Hindlimb muscle (tissue), 1 donor: Measurements from ENCODE around the gene SREBF2. TPM values are rescaled to one million over a fixed set of nuclear protein-coding genes. Genes with fewer than 3 reads are reported as not detected.

Source experiments
- DNase-seq: peaks from one replicate; pipeline ENCODE4 v3.0.0-alpha.2; 2013
- polyA plus RNA-seq: library from polyadenylated mRNA; unstranded; fragments of 120-200 nt; gene quantifications from one replicate; pipeline ENCODE4 v1.2.1, GENCODE V29; 2013; ENCODE audit not compliant: insufficient read length

The SREBF2 gene
- polyA plus RNA-seq, 1 donor, result 83.4 TPM

DNA sequence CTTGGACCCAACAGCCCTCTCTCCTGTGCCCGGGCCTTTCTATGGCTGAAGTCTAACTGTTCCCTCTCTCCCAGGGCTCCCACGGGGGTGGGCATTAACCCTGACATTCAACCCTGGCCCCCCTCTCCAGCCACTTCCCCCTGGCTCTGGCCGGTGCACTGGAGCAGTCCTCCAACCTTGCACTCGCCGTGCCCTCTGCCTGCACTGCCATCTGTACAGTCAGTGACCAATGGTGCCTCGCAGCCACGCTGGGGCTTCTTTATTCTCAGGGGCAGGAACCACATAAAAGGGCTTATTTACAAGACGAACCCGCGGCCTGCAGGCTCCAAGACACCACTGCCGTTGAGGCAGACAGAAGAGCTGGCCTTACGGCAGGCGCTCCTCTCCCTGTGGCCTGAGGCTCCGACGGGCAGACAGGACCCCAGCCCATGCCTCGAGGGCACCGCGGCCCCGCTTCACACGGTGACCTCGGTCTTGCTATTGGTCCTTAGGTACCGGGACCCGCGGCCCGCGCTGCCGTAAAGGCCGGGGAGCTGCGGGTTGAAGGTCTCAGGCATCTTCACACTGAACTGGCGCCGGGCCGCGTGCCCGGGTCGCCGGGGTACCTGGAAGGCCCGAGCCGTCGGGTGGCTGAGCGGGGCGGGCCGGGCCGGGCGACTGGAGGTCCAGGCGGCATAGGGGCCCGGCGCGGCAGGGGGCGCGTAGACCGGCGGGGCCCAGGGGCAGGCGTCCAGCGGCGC lies 76.6 kb downstream of the SREBF2 start:
- DNase-seq, result no peak

DNA sequence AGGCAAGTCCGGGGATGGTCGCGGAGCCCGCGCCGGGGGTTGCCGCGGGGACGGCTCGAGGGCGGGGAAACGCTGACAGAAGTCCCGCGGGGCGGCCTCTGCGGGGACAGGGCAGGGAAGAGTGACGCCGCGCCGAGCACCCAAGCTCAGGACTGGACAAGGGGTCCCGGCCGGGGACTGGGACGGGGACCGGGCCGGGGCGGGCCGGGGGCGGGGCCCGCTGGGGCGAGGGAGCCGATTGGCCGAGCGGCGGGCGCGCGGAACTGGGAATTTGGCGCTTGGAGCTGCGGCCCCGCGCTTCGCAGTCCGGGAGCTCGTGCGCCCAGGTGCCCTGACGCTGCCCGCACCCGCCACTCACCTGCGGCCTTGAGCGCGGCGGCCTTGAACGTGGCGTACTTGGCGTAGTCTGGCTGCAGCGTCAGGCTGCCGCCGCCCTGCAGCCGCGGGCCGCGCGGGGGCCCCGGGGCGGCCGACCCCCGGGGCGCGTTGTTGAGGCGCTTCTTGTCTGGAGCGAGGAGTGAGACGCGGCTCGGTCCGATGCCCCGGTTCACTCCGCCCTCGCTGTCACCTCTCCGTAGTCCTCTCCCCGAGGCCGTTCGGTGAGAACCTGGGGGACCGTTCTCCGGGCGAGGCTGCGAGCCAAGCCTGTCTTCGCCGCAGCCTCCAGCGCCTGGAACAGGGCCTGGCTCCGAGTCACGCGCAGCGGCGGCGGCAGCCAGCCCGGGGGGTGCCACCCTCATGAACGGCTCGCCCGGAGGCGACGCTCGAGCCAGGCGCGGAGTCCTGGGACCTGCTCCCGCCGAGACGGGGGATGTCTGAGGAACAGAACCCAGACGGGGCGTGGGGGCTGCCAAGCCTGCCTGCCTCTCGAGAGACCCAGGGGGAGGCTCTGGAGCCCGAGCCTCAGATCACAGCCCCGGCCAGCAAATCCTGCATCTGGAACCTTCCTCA lies 77.4 kb downstream of the SREBF2 start:
- no peak for DNase-seq

GRCh38 chr22:41911001-41911611 lies 78.2 kb downstream of the SREBF2 start:
- no peak for DNase-seq

GRCh38 chr22:41912338-41913039 lies 79.6 kb downstream of the SREBF2 start:
- no peak for DNase-seq

DNA sequence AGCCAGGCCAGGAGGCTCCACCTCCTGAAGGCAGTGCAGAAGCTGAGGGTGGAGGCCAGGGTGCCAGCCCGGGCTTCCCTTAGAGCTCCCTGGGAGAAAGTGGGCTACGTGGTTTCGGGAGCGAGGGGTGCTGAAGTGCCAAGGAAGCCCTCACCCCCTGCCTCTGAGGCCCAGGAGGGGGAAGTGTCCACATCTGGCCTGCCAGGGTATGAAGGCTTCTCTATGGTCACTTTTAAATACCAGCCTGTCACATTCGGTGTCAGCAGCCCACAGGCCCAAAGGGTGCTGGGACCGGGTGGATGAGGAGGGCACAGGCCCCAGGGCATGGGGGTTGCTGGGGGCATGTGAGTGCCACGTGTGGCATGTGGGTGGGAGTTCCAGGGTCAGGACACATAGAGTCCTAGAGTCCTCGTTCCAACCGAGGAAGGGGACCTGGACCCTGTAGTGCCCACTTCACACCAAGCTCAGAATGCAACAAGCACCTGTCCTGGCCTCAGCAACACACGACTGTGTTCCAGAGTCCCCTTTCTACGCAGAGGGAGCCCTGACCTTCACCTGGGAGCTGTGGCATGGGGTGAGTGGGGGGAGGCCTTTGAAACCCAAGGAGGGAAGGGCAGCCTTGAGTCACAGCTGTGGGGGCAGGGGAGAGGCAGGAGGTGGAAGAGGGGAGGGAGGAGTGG lies 80.3 kb downstream of the SREBF2 start:
- DNase-seq, result no peak

DNA sequence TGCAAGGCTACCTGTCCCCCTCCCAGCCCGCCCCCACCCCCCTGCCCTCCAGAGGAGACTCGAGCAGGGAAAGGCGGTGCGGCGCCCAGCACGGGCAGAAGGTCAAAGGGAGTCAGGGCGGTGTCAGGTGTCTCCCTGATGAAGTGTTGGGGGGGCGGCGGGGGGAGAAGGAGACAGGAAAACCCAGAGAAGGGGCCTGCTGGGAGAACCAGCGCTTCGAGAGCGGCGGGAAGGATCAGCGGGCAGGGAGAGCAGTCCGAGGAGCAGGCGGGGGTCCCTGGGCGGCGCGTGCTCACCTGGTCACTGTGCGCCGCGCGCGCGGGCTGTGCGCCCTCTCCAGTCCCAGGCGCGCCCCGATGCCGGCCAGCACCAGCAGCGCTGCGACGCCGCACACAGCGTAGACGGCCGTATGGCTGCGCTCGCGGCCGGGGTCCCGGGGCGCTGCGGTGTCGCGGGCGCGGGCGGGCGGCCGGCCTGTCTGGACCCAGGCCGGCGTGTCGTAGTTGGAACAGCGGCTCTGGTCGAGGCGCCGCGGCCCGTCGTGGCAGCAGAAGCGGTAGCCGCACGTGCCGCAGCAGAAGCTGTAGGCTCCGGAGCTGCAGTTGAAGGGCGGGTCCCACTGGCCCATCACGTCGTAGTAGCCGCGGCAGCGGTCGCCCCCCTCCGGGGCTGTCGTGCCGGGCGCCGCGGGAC lies 81.1 kb downstream of the SREBF2 start:
- no peak for DNase-seq

GRCh38 chr22:41914611-41915034 lies 81.7 kb downstream of the SREBF2 start:
- DNase-seq, result no peak

- DNase-seq, result peak; percentile 59
Measured at GRCh38 chr22:41915035-41915785, 82.3 kb downstream of the SREBF2 start, which contains the start of gene SHISA8. TSS of gene SHISA8 (minus strand) at chr22:41915074. CDS start at chr22:41914667, 407 bp downstream.

GRCh38 chr22:41915786-41916493 lies 83.0 kb downstream of the SREBF2 start:
- no peak for DNase-seq

GRCh38 chr22:41916745-41917358 lies 83.9 kb downstream of the SREBF2 start:
- no peak for DNase-seq

DNA sequence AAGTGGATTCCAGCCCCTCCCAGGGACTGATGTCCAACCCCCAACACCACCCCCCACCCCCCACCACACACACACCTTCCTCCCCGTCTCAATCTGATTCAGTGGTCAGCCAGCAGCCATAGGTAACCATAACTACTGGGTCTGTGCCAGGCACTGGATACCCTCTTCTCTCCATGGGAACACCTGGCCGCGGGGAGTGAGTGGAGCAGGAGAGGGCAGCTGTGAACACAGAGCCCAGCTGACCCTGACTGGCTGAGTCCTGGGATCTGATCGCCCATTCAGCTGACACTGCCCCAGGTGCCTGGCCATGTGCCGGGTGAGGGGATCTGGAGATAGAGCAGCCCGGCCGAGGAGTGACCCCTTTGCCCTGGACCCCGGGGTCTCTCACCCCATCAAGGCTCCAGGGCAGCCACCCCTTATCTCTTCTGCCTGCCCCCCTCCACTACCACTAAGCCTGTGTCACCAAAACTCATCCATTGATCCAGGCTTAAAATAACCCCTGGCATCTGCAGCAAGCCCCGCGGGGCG lies 84.5 kb downstream of the SREBF2 start:
- DNase-seq, result no peak

DNA sequence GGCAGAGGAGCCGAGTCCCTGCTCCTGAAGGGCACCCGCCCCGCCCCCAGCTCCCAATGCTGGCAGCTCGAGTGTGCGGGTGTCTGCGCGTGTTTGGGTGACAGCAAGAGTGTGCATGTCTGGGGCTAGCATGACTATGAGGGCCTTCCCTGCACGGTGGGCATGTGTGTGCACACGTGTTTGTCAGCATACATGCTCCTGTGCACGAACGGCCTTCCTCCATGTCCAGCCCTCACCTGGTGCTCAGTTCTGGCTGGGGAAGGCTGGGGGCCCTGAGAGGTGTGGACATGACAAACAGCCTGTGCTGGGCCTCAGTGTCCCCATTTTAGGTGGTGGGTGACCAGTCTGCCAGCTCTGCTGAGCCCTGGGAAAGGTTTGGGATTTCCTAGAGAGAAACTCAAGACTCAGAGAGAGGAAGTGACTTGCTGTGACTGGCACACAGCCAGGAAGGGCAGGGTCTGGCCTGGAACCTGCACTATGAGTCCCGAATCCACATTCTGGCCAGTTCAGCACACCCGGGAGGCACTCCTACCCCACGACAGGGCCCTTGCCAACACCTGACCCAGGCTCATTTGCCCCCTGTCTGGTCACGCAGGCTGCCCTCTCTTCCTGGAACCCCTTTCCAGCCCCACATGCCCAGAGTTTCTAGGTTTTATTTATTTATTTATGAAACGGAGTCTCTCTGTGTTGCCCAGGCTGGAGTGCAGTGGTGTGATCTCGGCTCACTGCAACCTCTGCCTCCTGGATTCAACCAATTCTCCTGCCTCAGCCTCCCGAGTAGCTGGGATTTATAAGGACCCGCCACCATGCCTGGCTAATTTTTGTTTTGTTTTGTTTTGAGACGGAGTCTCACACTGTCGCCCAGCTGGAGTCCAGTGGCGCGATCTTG lies 85.2 kb downstream of the SREBF2 start:
- peak; percentile 66 for DNase-seq

GRCh38 chr22:41919357-41920224 lies 86.7 kb downstream of the SREBF2 start:
- no peak for DNase-seq

DNA sequence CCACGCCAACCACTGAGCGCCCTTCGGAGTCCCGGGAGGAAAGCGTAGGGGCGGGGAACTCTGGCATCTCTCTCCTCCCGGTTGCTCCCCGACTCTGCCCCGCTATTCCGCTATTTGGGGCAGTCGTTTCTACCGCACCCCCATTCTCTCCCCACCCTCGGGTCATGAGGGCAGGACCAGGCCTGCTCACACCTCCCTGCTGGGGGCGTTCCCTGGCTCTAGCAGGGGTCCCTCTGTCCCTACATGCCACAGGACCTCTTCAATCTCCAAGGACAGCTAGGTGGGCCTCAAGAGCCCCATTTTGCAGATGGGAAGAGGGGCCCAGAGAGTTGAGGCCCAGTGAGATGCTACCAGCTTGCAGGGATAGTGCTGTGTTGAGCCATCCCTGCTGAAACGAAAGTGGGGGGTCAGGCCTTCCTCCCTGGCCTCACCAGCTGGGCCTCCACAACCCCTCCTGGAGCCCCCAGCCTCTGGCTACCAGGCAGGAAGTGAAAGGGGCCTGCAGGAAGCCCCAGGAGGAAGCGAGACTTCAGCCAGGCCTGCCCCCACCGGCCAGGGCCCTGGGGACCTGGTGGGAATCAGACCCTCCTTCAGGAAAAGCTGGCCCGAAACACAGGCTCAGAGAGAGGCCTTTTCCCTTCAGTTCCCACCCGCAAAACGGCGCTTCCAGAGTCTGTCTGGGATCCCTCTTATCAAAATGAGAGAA lies 87.5 kb downstream of the SREBF2 start:
- DNase-seq, result no peak

DNA sequence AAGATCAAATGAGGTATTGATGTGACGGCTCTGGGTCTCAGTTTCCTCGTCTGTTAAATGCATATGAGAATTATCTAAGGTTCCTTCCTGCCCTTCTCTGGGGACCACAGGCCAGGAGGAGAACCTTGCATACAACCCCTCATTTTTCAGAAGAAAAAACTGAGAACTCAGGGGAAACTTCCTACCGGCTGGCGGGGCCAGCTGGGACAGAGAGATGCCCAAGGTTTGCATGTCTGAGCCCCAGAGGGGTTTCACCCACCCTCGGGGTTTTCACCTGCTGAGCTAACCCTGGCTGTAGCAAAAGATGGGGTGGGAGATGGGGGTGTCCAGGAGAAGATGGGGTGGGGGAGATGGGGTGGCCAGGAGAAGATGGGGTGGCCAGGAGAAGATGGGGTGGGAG lies 89.4 kb downstream of the SREBF2 start:
- no peak for DNase-seq

DNA sequence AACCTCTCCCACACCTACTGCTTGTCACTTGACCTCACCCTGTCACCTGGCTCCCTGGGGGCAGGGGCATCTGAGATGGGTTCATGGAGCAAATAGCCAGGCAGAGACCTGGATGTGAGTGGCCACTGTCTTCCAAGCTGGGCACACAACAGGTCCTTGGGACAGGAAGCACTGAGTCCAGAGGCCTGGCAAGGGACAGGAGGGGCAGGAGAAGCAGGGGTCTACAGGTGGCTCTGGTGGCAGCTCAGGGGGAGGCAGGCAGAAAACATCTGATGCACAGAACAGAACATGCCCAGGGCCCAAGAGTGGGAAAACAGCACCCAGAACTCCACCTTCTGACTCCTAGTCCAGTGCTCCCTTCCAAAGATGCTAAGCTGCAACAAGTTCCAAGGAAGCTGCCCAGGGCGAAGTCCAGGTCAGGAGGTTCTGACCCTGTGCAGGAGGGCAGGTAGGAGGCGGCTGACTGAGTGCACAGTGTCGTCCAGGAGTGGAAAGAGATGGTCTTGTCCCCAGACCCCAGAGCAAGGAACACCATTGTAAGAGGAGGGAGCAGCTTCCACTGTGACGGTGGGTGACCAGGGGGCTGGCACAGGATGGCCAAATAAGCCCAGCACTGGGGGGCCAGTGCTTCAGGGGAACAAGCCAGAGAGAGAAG lies 90.2 kb downstream of the SREBF2 start:
- no peak for DNase-seq
